ENCODE results near the gene EPHA1. TPM values are rescaled to one million over a fixed set of nuclear protein-coding genes. Genes with fewer than 3 reads are reported as not detected.

The EPHA1 gene
- total and polyA plus RNA-seq, 8 donors, result 4.7 to 31.9 (median 10.0) TPM

DNA sequence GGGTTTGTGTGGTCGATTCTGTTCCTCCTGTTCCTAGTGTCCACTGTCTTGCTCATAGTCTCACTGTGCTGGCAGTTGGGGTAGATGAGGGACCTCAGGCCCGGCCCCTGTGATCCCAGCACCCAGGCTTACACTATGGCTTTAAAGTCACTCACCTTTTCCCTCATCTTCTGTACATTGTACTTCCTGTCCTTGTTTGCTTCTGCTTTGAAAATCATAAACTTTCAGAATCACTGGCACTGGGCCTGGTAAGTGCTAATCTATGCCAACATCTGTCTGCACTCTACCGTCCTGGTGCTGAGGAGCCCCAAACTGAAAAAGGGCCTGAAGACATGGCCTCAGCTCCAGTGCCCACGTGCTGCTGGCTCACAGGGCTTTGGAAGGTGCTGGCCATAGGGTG lies 28.9 kb upstream of the EPHA1 start:
- Histone ChIP-seq H3K4me3 (no peak overlapping the region), H3K36me3 (no peaks in the 10 kb centered on the region), H3K9me3 (no peaks in the 10 kb centered on the region), H3K27ac (no peak overlapping the region), H3K27me3 (no peaks in the 10 kb centered on the region), H3K4me1 (no peaks in the 10 kb centered on the region)
- no peak for DNase-seq
- 43 to 61% (median 48%) methylated on average over 4 of the region's 4 CpGs for WGBS, 5 donors
- intact Hi-C loops (cut with DNase I; ENCODE audit: low total_unique reads), result no loop called here
- TF ChIP-seq POLR2AphosphoS5 (IDR thresholded peaks at IDR 0.05) (no peak), POLR2A (IDR thresholded peaks at IDR 0.05) (no peak), EP300 (IDR thresholded peaks at IDR 0.05) (no peak)
- TF ChIP-seq, protein P1, sequence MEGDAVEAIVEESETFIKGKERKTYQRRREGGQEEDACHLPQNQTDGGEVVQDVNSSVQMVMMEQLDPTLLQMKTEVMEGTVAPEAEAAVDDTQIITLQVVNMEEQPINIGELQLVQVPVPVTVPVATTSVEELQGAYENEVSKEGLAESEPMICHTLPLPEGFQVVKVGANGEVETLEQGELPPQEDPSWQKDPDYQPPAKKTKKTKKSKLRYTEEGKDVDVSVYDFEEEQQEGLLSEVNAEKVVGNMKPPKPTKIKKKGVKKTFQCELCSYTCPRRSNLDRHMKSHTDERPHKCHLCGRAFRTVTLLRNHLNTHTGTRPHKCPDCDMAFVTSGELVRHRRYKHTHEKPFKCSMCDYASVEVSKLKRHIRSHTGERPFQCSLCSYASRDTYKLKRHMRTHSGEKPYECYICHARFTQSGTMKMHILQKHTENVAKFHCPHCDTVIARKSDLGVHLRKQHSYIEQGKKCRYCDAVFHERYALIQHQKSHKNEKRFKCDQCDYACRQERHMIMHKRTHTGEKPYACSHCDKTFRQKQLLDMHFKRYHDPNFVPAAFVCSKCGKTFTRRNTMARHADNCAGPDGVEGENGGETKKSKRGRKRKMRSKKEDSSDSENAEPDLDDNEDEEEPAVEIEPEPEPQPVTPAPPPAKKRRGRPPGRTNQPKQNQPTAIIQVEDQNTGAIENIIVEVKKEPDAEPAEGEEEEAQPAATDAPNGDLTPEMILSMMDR (IDR thresholded peaks at IDR 0.05), result no peak

DNA sequence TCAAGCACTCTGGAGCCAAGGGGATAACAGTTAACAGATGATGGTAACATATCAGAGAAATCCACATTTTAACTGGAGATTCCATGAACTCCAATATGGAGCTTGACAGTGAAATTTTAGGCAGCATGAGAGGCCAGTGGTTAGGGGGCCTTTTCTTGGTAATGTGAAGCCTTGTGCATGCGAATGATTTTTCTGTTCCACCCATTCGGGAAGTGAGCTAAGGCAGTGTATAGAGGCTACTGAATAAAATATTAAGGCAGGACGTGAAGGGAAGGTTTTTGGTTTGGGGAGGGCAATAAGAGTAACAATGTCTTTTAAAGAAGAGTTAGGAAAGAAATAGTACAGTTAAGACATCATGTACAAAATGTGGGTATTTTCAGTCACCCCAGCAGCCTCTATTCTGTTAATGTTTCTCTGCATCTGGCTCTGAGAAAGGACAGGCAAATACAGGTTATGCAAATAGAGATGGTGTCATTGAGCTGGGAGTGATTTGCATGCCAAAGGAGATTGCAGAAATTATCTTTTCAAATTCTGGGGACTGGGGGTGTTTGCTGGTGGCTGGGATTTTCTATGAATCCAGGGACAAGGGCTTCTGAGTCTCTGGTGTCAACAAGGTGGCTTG lies 27.8 kb upstream of the EPHA1 start:
- Histone ChIP-seq H3K4me1 (no peaks in the 10 kb centered on the region), H3K27ac (no peak overlapping the region), H3K4me3 (no peak overlapping the region), H3K36me3 (no peaks in the 10 kb centered on the region), H3K27me3 (no peaks in the 10 kb centered on the region), H3K9me3 (no peaks in the 10 kb centered on the region)
- no peak for TF ChIP-seq EP300 (IDR thresholded peaks at IDR 0.05)
- no peak for TF ChIP-seq POLR2AphosphoS5 (IDR thresholded peaks at IDR 0.05)
- TF ChIP-seq, protein P1 (IDR thresholded peaks at IDR 0.05), result no peak
- TF ChIP-seq POLR2A (IDR thresholded peaks at IDR 0.05), result no peak
- WGBS, 5 donors, result 76 to 87% (median 86%) methylated on average over 3 of the region's 3 CpGs
- intact Hi-C loops (cut with DNase I; ENCODE audit: low total_unique reads), result no loop called here
- no peak for DNase-seq

DNA sequence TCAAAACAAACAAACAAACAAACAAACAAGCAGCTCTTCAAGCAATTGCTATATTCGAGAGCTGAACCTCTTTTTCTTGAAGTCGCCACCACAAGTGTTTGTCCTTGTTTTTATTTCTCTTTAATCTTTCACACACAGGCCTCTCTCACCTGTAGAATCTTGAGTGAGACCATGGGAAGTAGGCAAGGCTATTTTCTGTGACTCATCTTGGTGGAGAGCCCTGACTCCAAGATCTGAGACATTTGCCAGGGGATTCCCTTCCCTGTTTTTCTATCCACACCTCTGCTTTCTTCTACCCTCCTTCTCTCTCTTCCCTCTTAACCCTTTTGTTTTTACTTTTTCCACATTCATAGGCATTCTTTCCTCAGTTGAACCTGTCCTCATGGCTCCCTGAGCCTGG lies 26.6 kb upstream of the EPHA1 start:
- H3K9me3 ChIP-seq, result no peaks in the 10 kb centered on the region
- 83 to 92% (median 88%) methylated on average over 2 of the region's 2 CpGs for WGBS, 5 donors
- no peaks in the 10 kb centered on the region for H3K36me3 ChIP-seq
- no peaks in the 10 kb centered on the region for H3K27me3 ChIP-seq
- H3K27ac ChIP-seq, result no peak overlapping the region
- TF ChIP-seq POLR2A (IDR thresholded peaks at IDR 0.05) (no peak), POLR2AphosphoS5 (IDR thresholded peaks at IDR 0.05) (no peak), EP300 (IDR thresholded peaks at IDR 0.05) (no peak)
- TF ChIP-seq, protein P1 (IDR thresholded peaks at IDR 0.05), result no peak
- intact Hi-C loops (cut with DNase I; ENCODE audit: low total_unique reads), result no loop called here
- DNase-seq, result no peak
- no peak overlapping the region for H3K4me3 ChIP-seq
- no peaks in the 10 kb centered on the region for H3K4me1 ChIP-seq

DNA sequence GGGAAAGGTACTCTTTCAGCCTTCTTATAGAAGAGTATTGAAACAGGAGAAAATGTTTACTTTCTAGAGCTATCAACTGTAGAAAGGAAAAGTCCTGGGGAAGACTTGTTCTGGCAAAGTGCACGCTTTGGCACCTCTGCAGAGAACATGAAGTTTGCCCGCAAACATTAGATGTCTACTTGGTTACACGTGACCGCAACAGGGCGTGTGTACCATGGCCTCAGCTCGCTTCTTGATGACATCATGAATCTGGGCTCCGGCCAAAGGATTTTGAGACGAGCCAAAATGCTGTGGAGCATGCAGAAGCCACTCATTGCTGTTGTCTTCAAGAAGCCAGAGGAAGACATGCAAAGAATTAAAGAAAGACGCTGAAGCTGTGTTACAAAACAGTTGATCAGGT lies 26.0 kb upstream of the EPHA1 start:
- Histone ChIP-seq H3K27me3 (no peaks in the 10 kb centered on the region), H3K4me1 (no peaks in the 10 kb centered on the region), H3K9me3 (no peaks in the 10 kb centered on the region), H3K27ac (no peak overlapping the region), H3K4me3 (no peak overlapping the region), H3K36me3 (no peaks in the 10 kb centered on the region)
- peak in 1 of 2 donors; percentile 32 for DNase-seq
- 60 to 77% (median 73%) methylated on average over 9 of the region's 9 CpGs for WGBS, 5 donors
- TF ChIP-seq POLR2A (IDR thresholded peaks at IDR 0.05), result no peak
- TF ChIP-seq EP300 (IDR thresholded peaks at IDR 0.05), result no peak
- TF ChIP-seq, protein P1 (IDR thresholded peaks at IDR 0.05), result no peak
- TF ChIP-seq POLR2AphosphoS5 (IDR thresholded peaks at IDR 0.05), result no peak
- intact Hi-C loops (cut with DNase I; ENCODE audit: low total_unique reads), result no loop called here
